Uterus (tissue), 4 donors: ENCODE data around the gene TSPAN9. TPM values are rescaled to one million over a fixed set of nuclear protein-coding genes. Genes with fewer than 3 reads are reported as not detected.

Experiments
- DNase-seq, 2 donors: peaks; one replicate each; pipeline ENCODE4 v3.0.0-alpha.2; 2019 to 2020
- H3K27ac ChIP-seq, 2 donors: fragments of 200-600 bp; sonication (generic); 1 replicate in 1 of 2; 2 replicates in 1 of 2; pipeline ENCODE4 v1.5.1; 2016 to 2018
- H3K27me3 ChIP-seq, 2 donors: fragments of 200-600 bp; sonication (generic); one replicate each; pipeline ENCODE4 v1.5.1; 2018 to 2019; ENCODE audit warnings: control low read depth in 1 of 2
- H3K36me3 ChIP-seq, 2 donors: fragments of 200-600 bp; sonication (generic); one replicate each; pipeline ENCODE4 v1.5.1; 2019; ENCODE audit warnings: control low read depth in 1 of 2
- H3K4me1 ChIP-seq, 2 donors: fragments of 200-600 bp; sonication (generic); one replicate each; pipeline ENCODE4 v1.5.1; 2018 to 2019; ENCODE audit warnings: control low read depth in 1 of 2
- H3K4me3 ChIP-seq, 2 donors: fragments of 200-600 bp; sonication (generic); 1 replicate in 1 of 2; 2 replicates in 1 of 2; pipeline ENCODE4 v1.5.1; 2018 to 2019; ENCODE audit warnings: mild to moderate bottlenecking in 1 of 2
- H3K9me3 ChIP-seq, 2 donors: fragments of 200-600 bp; sonication (generic); one replicate each; pipeline ENCODE4 v1.5.1; 2019; ENCODE audit warnings: control low read depth in 1 of 2
- CTCF ChIP-seq, 4 experiments: fragments of 200-600 bp in 2 of 4; fragments of 450-650 bp in 2 of 4; sonication (generic) in 2 of 4; IDR thresholded peaks; one replicate each; pipeline ENCODE4 v1.5.1; 2016 to 2019; ENCODE audit warnings: antibody characterized with exemption in 4 of 4, mild to moderate bottlenecking in 2 of 4, moderate library complexity in 1 of 4
- POLR2A ChIP-seq, 2 donors: fragments of 450-650 bp; IDR thresholded peaks; one replicate each; pipeline ENCODE4 v1.6.1; 2016; ENCODE audit warnings: antibody characterized with exemption in 2 of 2, mild to moderate bottlenecking in 1 of 2, moderate library complexity in 1 of 2
- intact Hi-C: fragments of 100-400 bp; cut with DNase I; formaldehyde crosslinking; loops from one replicate; pipeline ENCODE4 v1.15.1; 2023; ENCODE audit warnings: low total_unique reads
- total RNA-seq, 4 donors: library from RNA; depleted of rRNA in 3 of 4; stranded (reverse); fragments of >200 nt in 3 of 4; gene quantifications; one replicate each; pipeline versions ENCODE4 v1.1.0 to v1.2.4, GENCODE V29; 2014 to 2023
- donor health status: DM: yes; HTN: yes; CAD: no.

Gene TSPAN9
- total RNA-seq, 4 donors from 2014 or later, result 47.9 to 106 (median 65.1) TPM

- TF ChIP-seq CTCF (IDR thresholded peaks at IDR 0.05), result no peak
- TF ChIP-seq POLR2A (IDR thresholded peaks at IDR 0.05), result no peak
- DNase-seq, result peak; percentile 54 to 75
- Histone ChIP-seq H3K27me3 (no peaks in the 10 kb centered on the region), H3K9me3 (no peaks in the 10 kb centered on the region), H3K36me3 (no peaks in the 10 kb centered on the region), H3K27ac (peak overlapping the region; percentile 71 to 81), H3K4me1 (peaks cover 0 to 11% of the 10 kb centered on the region in 2 donors), H3K4me3 (no peak overlapping the region)
- intact Hi-C loops, result loop anchor here (10.0 kb wide), 1 partner anchor 58 kb away; the partner anchor contains the start of gene TSPAN9
Observed at GRCh38 chr12:3132636-3133404, 55.6 kb downstream of the TSPAN9 start.

- Histone ChIP-seq H3K9me3 (no peaks in the 10 kb centered on the region), H3K4me3 (no peak overlapping the region), H3K27ac (peak overlapping the region; percentile 71 to 81), H3K36me3 (no peaks in the 10 kb centered on the region), H3K27me3 (no peaks in the 10 kb centered on the region), H3K4me1 (peaks cover 0 to 11% of the 10 kb centered on the region in 2 donors)
- no peak for TF ChIP-seq POLR2A (IDR thresholded peaks at IDR 0.05)
- TF ChIP-seq CTCF (IDR thresholded peaks at IDR 0.05), result no peak
- peak in 1 of 2 donors; percentile 66 for DNase-seq
- intact Hi-C loops, result loop anchor here (10.0 kb wide), 1 partner anchor 59 kb away; the partner anchor contains the start of gene TSPAN9
Observed at GRCh38 chr12:3133405-3133783, 56.2 kb downstream of the TSPAN9 start.

GRCh38 chr12:3134126-3134525, 56.9 kb downstream of the TSPAN9 start:
- H3K9me3 ChIP-seq, result no peaks in the 10 kb centered on the region
- H3K36me3 ChIP-seq, result no peaks in the 10 kb centered on the region
- H3K4me1 ChIP-seq, result peaks cover 0 to 11% of the 10 kb centered on the region in 2 donors
- TF ChIP-seq POLR2A (IDR thresholded peaks at IDR 0.05) (no peak), CTCF (IDR thresholded peaks at IDR 0.05) (no peak)
- no peak overlapping the region for H3K4me3 ChIP-seq
- H3K27me3 ChIP-seq, result no peaks in the 10 kb centered on the region
- H3K27ac ChIP-seq, result peak overlapping the region; percentile 71 to 81
- no peak for DNase-seq
- intact Hi-C loops, result loop anchor here (10.0 kb wide), 1 partner anchor 59 kb away; the partner anchor contains the start of gene TSPAN9

- Histone ChIP-seq H3K4me1 (peaks cover 0 to 11% of the 10 kb centered on the region in 2 donors), H3K4me3 (no peak overlapping the region), H3K27me3 (no peaks in the 10 kb centered on the region), H3K9me3 (no peaks in the 10 kb centered on the region), H3K27ac (peak overlapping the region in 1 of 2 donors; percentile 11), H3K36me3 (no peaks in the 10 kb centered on the region)
- DNase-seq, result no peak
- intact Hi-C loops, result loop anchor here (5.0 to 10.0 kb wide), 3 partner anchors 60 to 143 kb away; partner anchors contain the start of gene TSPAN9
- TF ChIP-seq POLR2A (IDR thresholded peaks at IDR 0.05) (no peak), CTCF (IDR thresholded peaks at IDR 0.05) (no peak)
Observed at GRCh38 chr12:3134526-3135135, 57.5 kb downstream of the TSPAN9 start.
